Upper lobe of right lung (tissue), 1 donor: ENCODE measurements around the gene GPR108. TPM values are rescaled to one million over a fixed set of nuclear protein-coding genes. Genes with fewer than 3 reads are reported as not detected.
"Not testable (repeated sequence)": the region's sequence is repeated elsewhere in the genome, so short reads cannot be mapped to it uniquely, and the experiment has no call there.

Source experiments
- ATAC-seq: fragments of 200-7000 bp; cut with Tn5 transposase; one replicate; pipeline ENCODE4 v1.9.1; 2020; ENCODE audit warnings: mild to moderate bottlenecking, moderate library complexity
- DNase-seq: peaks from one replicate; pipeline ENCODE4 v3.0.0-alpha.2; 2020
- H3K27ac ChIP-seq: fragments of 200-600 bp; one replicate; pipeline ENCODE4 v1.8.0; 2022
- H3K27me3 ChIP-seq: fragments of 200-600 bp; one replicate; pipeline ENCODE4 v1.8.0; 2022; ENCODE audit warnings: mild to moderate bottlenecking
- H3K36me3 ChIP-seq: fragments of 200-600 bp; one replicate; pipeline ENCODE4 v1.8.0; 2022
- H3K4me1 ChIP-seq: fragments of 200-600 bp; one replicate; pipeline ENCODE4 v1.8.0; 2022
- H3K4me3 ChIP-seq: fragments of 200-600 bp; one replicate; pipeline ENCODE4 v1.8.0; 2022; ENCODE audit warnings: mild to moderate bottlenecking
- H3K9me3 ChIP-seq: fragments of 200-600 bp; one replicate; pipeline ENCODE4 v1.8.0; 2022
- intact Hi-C: fragments of 100-400 bp; cut with DNase I; formaldehyde crosslinking; loops from one replicate; pipeline ENCODE4 v1.11.0; 2022
- total RNA-seq: library from RNA; stranded (reverse); fragmentation: NEBNext Ultra II Directional; extraction: Animal tissue kit (Norgen Biotek cat#: 25700); gene quantifications from one replicate; pipeline ENCODE4 v1.2.1, GENCODE V29; 2021
- TF ChIP-seq, protein P1 (sequence below): fragments of 200-600 bp; IDR thresholded peaks from one replicate; pipeline ENCODE4 v1.8.0; 2022; ENCODE audit warnings: antibody characterized with exemption
- donor health status: DM: no; HTN: yes; CAD: no; lungs with severe emphysema.

GPR108 gene
- total RNA-seq, 1 donor from 2014 or later = 81.2 TPM

DNA sequence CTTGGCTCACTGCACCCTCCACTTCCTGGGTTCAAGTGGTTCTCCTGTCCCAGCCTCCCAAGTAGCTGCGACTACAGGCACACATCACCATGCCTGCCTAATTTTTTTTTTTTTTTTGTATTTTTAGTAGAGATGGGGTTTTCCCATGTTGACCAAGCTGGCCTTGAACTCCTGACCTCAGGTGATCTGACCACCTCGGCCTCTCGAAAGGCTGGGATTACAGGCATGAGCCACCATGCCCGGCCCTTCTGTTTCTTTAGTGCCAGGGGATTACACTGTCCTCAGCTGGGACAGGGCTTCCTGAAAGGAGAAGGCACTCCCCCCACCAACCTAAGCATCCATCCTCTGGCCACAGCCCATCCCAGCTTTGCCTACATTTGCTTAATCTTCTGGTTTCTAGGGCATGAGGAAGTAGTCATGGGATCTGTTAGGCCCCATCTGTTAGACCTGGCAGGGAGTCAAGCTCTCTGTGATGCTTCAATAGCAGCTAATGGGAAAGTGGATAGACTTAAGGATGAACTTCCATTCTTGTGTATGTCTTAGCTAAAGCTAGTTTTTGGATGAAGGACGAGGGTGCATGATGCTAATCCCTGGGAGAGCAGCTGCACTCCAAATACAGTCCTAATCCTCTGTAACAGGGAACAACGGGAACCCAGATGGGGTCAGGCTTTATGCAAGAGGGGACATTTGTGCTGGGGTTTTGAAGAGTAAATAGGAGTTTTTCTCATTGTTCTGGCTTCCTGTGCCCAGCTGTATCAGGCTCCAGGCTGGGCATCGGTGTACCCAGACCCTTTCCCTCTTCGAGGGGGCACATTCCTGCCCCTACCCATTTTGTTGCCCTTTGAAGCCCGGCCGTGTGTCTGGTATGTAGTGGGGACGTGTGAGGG, 37.7 kb upstream of the GPR108 start:
- Histone ChIP-seq H3K27ac (no peak overlapping the region), H3K27me3 (no peaks in the 10 kb centered on the region), H3K4me1 (no peaks in the 10 kb centered on the region), H3K9me3 (no peaks in the 10 kb centered on the region), H3K36me3 (no peaks in the 10 kb centered on the region), H3K4me3 (no peak overlapping the region)
- ATAC-seq (peak; percentile 32), DNase-seq (no peak)
- intact Hi-C loops = no loop called here
- TF ChIP-seq, protein P1, sequence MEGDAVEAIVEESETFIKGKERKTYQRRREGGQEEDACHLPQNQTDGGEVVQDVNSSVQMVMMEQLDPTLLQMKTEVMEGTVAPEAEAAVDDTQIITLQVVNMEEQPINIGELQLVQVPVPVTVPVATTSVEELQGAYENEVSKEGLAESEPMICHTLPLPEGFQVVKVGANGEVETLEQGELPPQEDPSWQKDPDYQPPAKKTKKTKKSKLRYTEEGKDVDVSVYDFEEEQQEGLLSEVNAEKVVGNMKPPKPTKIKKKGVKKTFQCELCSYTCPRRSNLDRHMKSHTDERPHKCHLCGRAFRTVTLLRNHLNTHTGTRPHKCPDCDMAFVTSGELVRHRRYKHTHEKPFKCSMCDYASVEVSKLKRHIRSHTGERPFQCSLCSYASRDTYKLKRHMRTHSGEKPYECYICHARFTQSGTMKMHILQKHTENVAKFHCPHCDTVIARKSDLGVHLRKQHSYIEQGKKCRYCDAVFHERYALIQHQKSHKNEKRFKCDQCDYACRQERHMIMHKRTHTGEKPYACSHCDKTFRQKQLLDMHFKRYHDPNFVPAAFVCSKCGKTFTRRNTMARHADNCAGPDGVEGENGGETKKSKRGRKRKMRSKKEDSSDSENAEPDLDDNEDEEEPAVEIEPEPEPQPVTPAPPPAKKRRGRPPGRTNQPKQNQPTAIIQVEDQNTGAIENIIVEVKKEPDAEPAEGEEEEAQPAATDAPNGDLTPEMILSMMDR = no peak

DNA sequence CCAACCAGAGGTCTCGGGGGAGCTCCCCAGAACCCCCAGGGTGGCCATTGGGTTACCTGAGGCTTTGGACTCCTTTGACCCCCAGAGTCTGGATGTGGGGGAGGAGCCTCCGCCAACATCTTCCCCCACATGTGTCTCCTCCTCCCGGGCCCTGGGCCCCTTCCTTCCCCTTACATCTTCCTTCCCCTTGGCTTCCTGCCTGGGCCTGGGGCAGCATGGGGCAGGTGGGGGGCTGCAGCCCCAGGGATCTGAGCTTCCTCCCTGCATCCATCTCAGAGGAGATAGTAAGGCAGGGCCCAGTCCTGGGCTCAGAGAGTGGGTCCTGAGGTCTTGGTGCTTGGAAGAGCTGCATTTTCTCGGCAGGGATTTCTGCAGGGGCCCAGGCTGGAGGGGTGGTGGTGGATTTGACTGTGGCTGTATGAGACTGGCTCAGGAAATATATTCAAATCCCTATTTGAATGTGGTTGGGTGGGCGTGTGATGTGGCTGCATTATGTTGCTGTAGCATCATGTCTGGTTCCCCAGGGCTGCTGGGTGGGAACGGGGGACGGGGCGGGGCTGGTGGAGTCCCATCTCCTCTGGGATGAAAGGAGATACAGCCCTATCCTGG, 36.0 kb upstream of the GPR108 start:
- TF ChIP-seq, protein P1 = no peak
- DNase-seq (peak; percentile 69), ATAC-seq (peak; percentile 54)
- Histone ChIP-seq H3K4me1 (no peaks in the 10 kb centered on the region), H3K9me3 (no peaks in the 10 kb centered on the region), H3K4me3 (peak overlapping the region; percentile 59), H3K36me3 (no peaks in the 10 kb centered on the region), H3K27me3 (no peaks in the 10 kb centered on the region), H3K27ac (peak overlapping the region; percentile 68)
- intact Hi-C loops = no loop called here

DNA sequence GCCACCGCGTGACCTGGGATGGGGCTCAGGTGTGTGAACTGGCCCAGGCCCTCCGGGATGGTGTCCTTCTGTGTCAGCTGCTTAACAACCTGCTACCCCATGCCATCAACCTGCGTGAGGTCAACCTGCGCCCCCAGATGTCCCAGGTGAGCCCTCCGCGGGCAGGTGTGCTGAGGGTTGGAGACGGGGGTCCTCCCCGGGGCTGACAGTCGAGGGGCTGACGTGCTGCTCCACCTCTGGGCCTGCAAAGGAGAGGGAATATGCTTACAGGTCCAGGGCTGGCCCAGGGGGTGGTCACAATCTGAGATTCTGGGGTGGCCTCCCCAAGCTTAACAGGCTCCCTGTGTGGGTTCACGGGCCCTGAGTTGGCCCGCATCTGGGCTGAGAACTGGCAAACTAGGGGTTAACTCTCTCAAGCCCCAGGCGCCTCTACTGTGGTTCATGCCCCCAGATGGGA, 35.5 kb upstream of the GPR108 start:
- H3K9me3 ChIP-seq = no peaks in the 10 kb centered on the region
- ATAC-seq (no peak), DNase-seq (no peak)
- H3K4me1 ChIP-seq = no peaks in the 10 kb centered on the region
- TF ChIP-seq, protein P1 = no peak
- intact Hi-C loops = no loop called here
- H3K27me3 ChIP-seq = no peaks in the 10 kb centered on the region
- H3K27ac ChIP-seq = peak overlapping the region; percentile 68
- H3K4me3 ChIP-seq = peak overlapping the region; percentile 59
- H3K36me3 ChIP-seq = no peaks in the 10 kb centered on the region

DNA sequence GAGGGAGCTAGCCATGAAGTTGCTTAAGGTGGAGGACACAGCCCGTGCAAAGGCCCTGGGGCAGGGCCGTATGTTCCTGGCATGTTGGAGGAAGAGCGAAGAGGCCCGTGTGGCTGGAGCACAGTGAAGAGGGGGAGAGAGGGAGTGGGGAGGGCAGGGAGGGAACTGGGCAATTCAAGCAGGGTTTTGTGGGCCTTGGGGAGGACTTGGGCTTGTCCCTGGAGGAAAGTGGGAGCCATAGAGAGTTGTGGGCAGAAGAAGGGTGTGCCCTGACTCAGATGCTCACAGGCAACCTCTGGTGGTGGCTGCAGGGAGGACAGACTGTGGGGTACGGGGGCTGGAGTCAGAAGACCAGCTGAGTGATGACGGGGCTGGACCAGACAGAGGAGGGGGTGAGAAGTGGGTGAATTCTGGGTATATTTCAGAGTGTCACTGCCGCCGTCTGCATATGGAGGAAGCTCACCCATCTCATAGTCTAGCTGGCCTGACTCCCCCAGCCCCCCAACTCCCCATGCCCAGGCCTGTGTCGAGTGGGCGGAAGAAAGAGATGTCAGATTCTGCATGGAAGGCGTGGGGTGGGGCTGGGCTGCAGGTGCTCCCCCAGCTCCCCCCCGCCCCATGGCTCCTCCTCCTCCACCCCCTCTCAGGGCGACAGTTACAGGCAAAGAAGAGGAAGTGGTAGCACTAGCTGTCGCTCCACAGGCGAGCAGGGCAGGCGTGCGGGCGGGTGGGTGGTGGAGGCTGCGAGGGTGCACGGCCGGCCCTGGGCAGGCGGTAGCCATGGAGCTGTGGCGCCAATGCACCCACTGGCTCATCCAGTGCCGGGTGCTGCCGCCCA, 34.9 kb upstream of the GPR108 start, which contains the start of gene VAV1:
Gene VAV1, plus strand, starts transcription at position 681 of the 838 bp plus-strand sequence. Its CDS starts 100 bp downstream, at position 781.
- DNase-seq (peak; percentile 89), ATAC-seq (peak; percentile 84)
- Histone ChIP-seq H3K36me3 (no peaks in the 10 kb centered on the region), H3K9me3 (no peaks in the 10 kb centered on the region), H3K27me3 (no peaks in the 10 kb centered on the region), H3K4me3 (peak within 1 kb of the TSS; percentile 59), H3K4me1 (peaks cover under 1% of the 10 kb centered on the region), H3K27ac (peak within 1 kb of the TSS; percentile 68)
- intact Hi-C loops = no loop called here
- TF ChIP-seq, protein P1 = peak; percentile 15

DNA sequence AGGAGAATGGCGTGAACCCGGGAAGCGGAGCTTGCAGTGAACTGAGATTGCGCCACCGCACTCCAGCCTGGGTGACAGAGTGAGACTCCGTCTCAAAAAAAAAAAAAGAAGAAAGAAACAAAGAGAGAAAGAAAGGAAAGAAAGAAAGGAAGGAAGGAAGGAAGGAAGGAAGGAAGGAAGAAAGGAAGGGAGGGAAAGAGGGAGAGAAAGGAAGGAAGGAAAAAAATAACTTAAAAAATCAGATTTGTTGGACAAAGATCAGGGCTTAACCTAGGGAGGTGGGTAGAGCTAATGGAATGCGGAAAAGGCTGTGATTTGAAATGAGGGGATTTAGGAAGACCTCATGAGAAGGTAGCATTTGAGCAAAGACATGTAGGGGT, 34.3 kb upstream of the GPR108 start:
- DNase-seq, ATAC-seq, H3K27me3 ChIP-seq, H3K4me1 ChIP-seq, H3K4me3 ChIP-seq, H3K27ac ChIP-seq, H3K36me3 ChIP-seq, intact Hi-C loops, H3K9me3 ChIP-seq: not testable (repeated sequence)
